ENCODE data around the gene VCAN.

Gene VCAN

DNA sequence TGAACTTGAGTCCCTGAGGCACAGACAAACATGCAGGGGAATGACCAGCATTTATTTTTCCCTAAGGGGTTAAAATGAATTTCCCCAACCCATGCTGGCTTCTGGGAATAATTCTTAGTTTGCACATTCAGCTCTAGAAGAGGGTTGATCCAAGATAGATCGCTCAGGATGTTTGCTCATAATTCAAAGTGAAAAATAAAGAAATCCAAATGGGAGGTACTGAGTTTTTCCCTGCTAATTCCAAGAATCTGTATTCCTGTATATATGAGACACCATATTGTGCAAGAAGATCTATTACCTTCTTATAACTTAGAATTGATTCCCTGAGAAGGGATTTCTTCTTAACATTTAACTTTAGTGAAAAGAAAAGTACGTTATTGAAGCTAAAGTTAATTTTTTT is 96.2 kb downstream of the VCAN start:
- no peak for DNase-seq (ENCODE audit: low read depth)
- TF ChIP-seq CTCF (IDR thresholded peaks at IDR 0.05; ENCODE audit: low read depth, low read length, missing control alignments), result no peak

DNA sequence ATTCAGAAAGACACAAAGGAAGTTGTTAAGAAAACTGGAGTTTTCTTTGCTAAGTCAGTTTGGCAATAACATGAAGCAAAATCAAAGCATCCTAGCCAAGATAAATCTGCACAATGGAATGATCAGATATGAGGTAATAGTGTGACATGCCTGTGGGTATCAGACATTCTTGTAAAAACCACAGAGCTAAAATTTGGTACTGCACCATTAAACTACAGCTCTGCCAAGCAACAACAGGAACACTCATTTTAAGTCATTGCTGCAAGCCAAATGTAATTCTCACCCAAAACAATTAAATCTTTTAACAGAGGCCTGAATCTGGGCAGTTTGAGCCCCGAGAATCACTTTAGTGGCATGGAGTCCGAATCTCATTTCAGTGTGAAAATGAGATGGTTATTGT is 96.6 kb downstream of the VCAN start:
- no peak for TF ChIP-seq CTCF (IDR thresholded peaks at IDR 0.05; ENCODE audit: low read depth, low read length, missing control alignments)
- DNase-seq (ENCODE audit: low read depth), result no peak
- no peak overlapping the region for H3K4me3 ChIP-seq (ENCODE audit: low read depth, low read length)

More for the DNA sequence above, 96.2 kb downstream of the VCAN start:
- no peak overlapping the region for H3K4me3 ChIP-seq (ENCODE audit: low read depth, low read length)

- H3K4me3 ChIP-seq (ENCODE audit: low read depth, low read length), result no peak overlapping the region
- DNase-seq (ENCODE audit: low read depth), result no peak
- TF ChIP-seq CTCF (IDR thresholded peaks at IDR 0.05; ENCODE audit: low read depth, low read length, missing control alignments), result no peak
These were observed 99.4 kb downstream of the VCAN start for GRCh38 chr5:83570916-83571315.

GRCh38 chr5:83572271-83572670 is 100.7 kb downstream of the VCAN start:
- H3K4me3 ChIP-seq (ENCODE audit: low read depth, low read length), result no peak overlapping the region
- TF ChIP-seq CTCF (IDR thresholded peaks at IDR 0.05; ENCODE audit: low read depth, low read length, missing control alignments), result no peak
- no peak for DNase-seq (ENCODE audit: low read depth)

DNA sequence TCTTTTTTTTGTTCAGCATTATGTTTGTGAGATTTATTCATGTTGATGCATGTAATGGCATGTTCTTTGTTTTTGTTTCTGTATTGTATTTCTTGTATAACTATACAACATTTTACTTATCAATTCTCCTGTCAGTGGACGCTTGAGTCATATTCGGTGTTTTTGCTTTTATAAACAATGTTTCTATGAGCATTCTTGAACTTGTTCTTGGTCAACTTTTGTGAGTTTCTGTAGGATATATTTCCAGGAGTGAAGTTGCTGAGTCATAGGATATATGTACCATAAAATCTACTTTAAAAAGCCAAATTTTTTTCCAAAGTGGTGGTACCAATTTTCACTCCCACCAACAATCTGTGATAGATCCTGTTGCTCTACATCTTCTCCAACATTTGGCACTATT is 104.8 kb downstream of the VCAN start:
- no peak overlapping the region for H3K4me3 ChIP-seq (ENCODE audit: low read depth, low read length)
- TF ChIP-seq CTCF (IDR thresholded peaks at IDR 0.05; ENCODE audit: low read depth, low read length, missing control alignments), result no peak
- no peak for DNase-seq (ENCODE audit: low read depth)

- H3K4me3 ChIP-seq (ENCODE audit: low read depth, low read length), result no peak overlapping the region
- no peak for TF ChIP-seq CTCF (IDR thresholded peaks at IDR 0.05; ENCODE audit: low read depth, low read length, missing control alignments)
- no peak for DNase-seq (ENCODE audit: low read depth)
These were observed 105.6 kb downstream of the VCAN start for GRCh38 chr5:83577036-83577636.

GRCh38 chr5:83583859-83584258 is 112.3 kb downstream of the VCAN start:
- no peak for TF ChIP-seq CTCF (IDR thresholded peaks at IDR 0.05; ENCODE audit: low read depth, low read length, missing control alignments)
- no peak overlapping the region for H3K4me3 ChIP-seq (ENCODE audit: low read depth, low read length)
- DNase-seq (ENCODE audit: low read depth), result no peak
